ENCODE data around the gene CDKAL1.

The CDKAL1 gene

GRCh38 chr6:20870493-20870892 is 336.2 kb downstream of the CDKAL1 start:
- TF ChIP-seq CTCF (IDR thresholded peaks at IDR 0.05; ENCODE audit: borderline replicate concordance, insufficient read depth, low read depth, low read length), result no peak

GRCh38 chr6:20873425-20874190 is 339.4 kb downstream of the CDKAL1 start:
- no peak for TF ChIP-seq CTCF (IDR thresholded peaks at IDR 0.05; ENCODE audit: borderline replicate concordance, insufficient read depth, low read depth, low read length)
- H3K4me3 ChIP-seq (ENCODE audit: low read depth, low read length), result no peak overlapping the region

More at GRCh38 chr6:20870493-20870892, 336.2 kb downstream of the CDKAL1 start:
- no peak overlapping the region for H3K4me3 ChIP-seq (ENCODE audit: low read depth, low read length)

- no peak overlapping the region for H3K4me3 ChIP-seq (ENCODE audit: low read depth, low read length)
- no peak for TF ChIP-seq CTCF (IDR thresholded peaks at IDR 0.05; ENCODE audit: borderline replicate concordance, insufficient read depth, low read depth, low read length)
These were observed 341.2 kb downstream of the CDKAL1 start for GRCh38 chr6:20875369-20875963.

- no peak for TF ChIP-seq CTCF (IDR thresholded peaks at IDR 0.05; ENCODE audit: borderline replicate concordance, insufficient read depth, low read depth, low read length)
- H3K4me3 ChIP-seq (ENCODE audit: low read depth, low read length), result no peak overlapping the region
These were observed 341.8 kb downstream of the CDKAL1 start for GRCh38 chr6:20876036-20876435.

GRCh38 chr6:20876561-20876960 is 342.3 kb downstream of the CDKAL1 start:
- H3K4me3 ChIP-seq (ENCODE audit: low read depth, low read length), result no peak overlapping the region
- TF ChIP-seq CTCF (IDR thresholded peaks at IDR 0.05; ENCODE audit: borderline replicate concordance, insufficient read depth, low read depth, low read length), result no peak

- no peak overlapping the region for H3K4me3 ChIP-seq (ENCODE audit: low read depth, low read length)
- no peak for TF ChIP-seq CTCF (IDR thresholded peaks at IDR 0.05; ENCODE audit: borderline replicate concordance, insufficient read depth, low read depth, low read length)
These were observed 343.0 kb downstream of the CDKAL1 start for GRCh38 chr6:20877008-20877937.
